Keratinocyte (primary cell): ENCODE data around the gene PLEKHJ1.

ENCODE experiments used
- CTCF ChIP-seq, 3 experiments: IDR thresholded peaks in 1 of 3; conservative IDR thresholded peaks in 1 of 3; optimal IDR thresholded peaks in 1 of 3; 2 replicates in 2 of 3; 3 replicates in 1 of 3; pipeline versions ENCODE3 to v1.5.1; 2011; ENCODE audit warnings: low read length in 3 of 3, mild to moderate bottlenecking in 3 of 3, moderate library complexity in 2 of 3, control low read depth in 1 of 3, inconsistent platforms in 1 of 3; ENCODE audit not compliant: insufficient read depth in 2 of 3; ENCODE audit errors: extremely low read depth in 1 of 3
- EZH2 ChIP-seq: IDR thresholded peaks from one replicate; pipeline ENCODE4 v1.6.1; 2012; ENCODE audit warnings: inconsistent platforms, mild to moderate bottlenecking, low read length, moderate library complexity

- TF ChIP-seq CTCF (optimal IDR thresholded peaks at IDR 0.05 in 1 of 3, IDR thresholded peaks at IDR 0.05 in 1 of 3, conservative IDR thresholded peaks at IDR 0.05 in 1 of 3; ENCODE audit: extremely low read depth in 1 of 3, insufficient read depth in 2 of 3, low read length in 3 of 3): no peak
- no peak for TF ChIP-seq EZH2
Measured at GRCh38 chr19:2232286-2233151, 3.6 kb downstream of the PLEKHJ1 start.
